H1 (cell line): Measurements from ENCODE around the gene NSUN2. TPM values are rescaled to one million over a fixed set of nuclear protein-coding genes. Genes with fewer than 3 reads are reported as not detected.

ENCODE experiments used
- CTCF ChIA-PET: fragments of 300-600 bp; sonication (Branson Sonifier 250); formaldehyde crosslinking; loops from one replicate; lab custom pipeline; 2021; ENCODE audit not compliant: partially characterized antibody; lab: Charles Lee
- POLR2A ChIA-PET: fragments of 300-600 bp; sonication (Branson Sonifier 250); formaldehyde crosslinking; loops from one replicate; lab custom pipeline; 2021; ENCODE audit warnings: inconsistent platforms; ENCODE audit not compliant: partially characterized antibody; lab: Charles Lee
- DNase-seq, 2 experiments: peaks; one replicate each; pipeline versions ENCODE4 v3.0.0 to v3.0.0-alpha.2; 2010 to 2022; ENCODE audit warnings: low spot score in 2 of 2, low read depth in 1 of 2, mixed read lengths in 1 of 2
- FAIRE-seq: peaks from 2 replicates; lab custom pipeline; 2011; peaks lifted over from hg19 to GRCh38; lab: Jason Lieb, UNC
- H2AFZ ChIP-seq: 2 replicates; pipeline ENCODE4 v1.8.1; 2012; ENCODE audit warnings: low read length, inconsistent platforms
- H2AK5ac ChIP-seq: 2 replicates; pipeline ENCODE4 v1.6.1; 2013; ENCODE audit warnings: low read depth, low read length
- H2BK120ac ChIP-seq: replicated peaks from 2 replicates; pipeline ENCODE3; 2013; ENCODE audit warnings: low read depth, low read length, inconsistent platforms
- H2BK12ac ChIP-seq: 2 replicates; pipeline ENCODE4 v1.6.1; 2013; ENCODE audit warnings: low read depth, low read length
- H2BK15ac ChIP-seq: 2 replicates; pipeline ENCODE4 v1.6.1; 2013; ENCODE audit warnings: low read length
- H2BK20ac ChIP-seq: 2 replicates; pipeline ENCODE4 v1.6.1; 2013; ENCODE audit warnings: low read length
- H2BK5ac ChIP-seq: 2 replicates; pipeline ENCODE4 v1.6.1; 2013; ENCODE audit warnings: low read depth, low read length
- H3K14ac ChIP-seq: 2 replicates; pipeline ENCODE4 v1.6.1; 2013; ENCODE audit warnings: inconsistent platforms; ENCODE audit not compliant: insufficient read length
- H3K18ac ChIP-seq: 2 replicates; pipeline ENCODE4 v1.6.1; 2013; ENCODE audit warnings: low read length; ENCODE audit errors: extremely low read depth
- H3K23ac ChIP-seq: 2 replicates; pipeline ENCODE4 v1.6.1; 2013; ENCODE audit warnings: inconsistent platforms; ENCODE audit not compliant: insufficient read length
- H3K23me2 ChIP-seq: 2 replicates; pipeline ENCODE4 v1.6.1; 2013; ENCODE audit warnings: low read depth, low read length
- H3K27ac ChIP-seq: 2 replicates; pipeline ENCODE4 v1.6.1; 2011; ENCODE audit warnings: low read depth, low read length, inconsistent platforms
- H3K27me3 ChIP-seq, 4 experiments: replicated peaks in 1 of 4; 1 replicate in 1 of 4; 2 replicates in 3 of 4; pipeline versions ENCODE4 v1.6.1 to v1.8.1; 2011 to 2013; ENCODE audit warnings: low read length in 3 of 4, mild to moderate bottlenecking in 3 of 4, inconsistent platforms in 2 of 4, mixed read lengths in 2 of 4, moderate library complexity in 1 of 4; ENCODE audit not compliant: control insufficient read depth in 3 of 4, insufficient read depth in 3 of 4; ENCODE audit errors: extremely low read depth in 1 of 4
- H3K36me3 ChIP-seq, 4 experiments: 2 replicates each; pipeline versions ENCODE4 v1.6.1 to v1.8.1; 2011 to 2013; ENCODE audit warnings: mild to moderate bottlenecking in 4 of 4, low read length in 3 of 4, moderate library complexity in 2 of 4, control low read depth in 1 of 4, inconsistent platforms in 1 of 4; ENCODE audit not compliant: insufficient read depth in 4 of 4, control insufficient read depth in 2 of 4
- H3K4ac ChIP-seq: replicated peaks from 2 replicates; pipeline ENCODE3; 2013; ENCODE audit warnings: low read length, low read depth, mixed read lengths, inconsistent platforms; ENCODE audit not compliant: insufficient read length
- H3K4me1 ChIP-seq, 4 experiments: replicated peaks in 1 of 4; 1 replicate in 1 of 4; 2 replicates in 3 of 4; pipeline versions ENCODE4 v1.6.1 to v1.8.1; 2011 to 2013; ENCODE audit warnings: low read length in 3 of 4, inconsistent platforms in 2 of 4, mixed read lengths in 1 of 4; ENCODE audit not compliant: insufficient read depth in 4 of 4, control insufficient read depth in 3 of 4
- H3K4me2 ChIP-seq, 2 experiments: 2 replicates each; pipeline versions ENCODE4 v1.6.1 to v1.8.1; 2011 to 2013; ENCODE audit warnings: low read depth in 2 of 2, low read length in 2 of 2, control low read depth in 1 of 2, inconsistent platforms in 1 of 2, mild to moderate bottlenecking in 1 of 2; ENCODE audit not compliant: insufficient read depth in 1 of 2
- H3K4me3 ChIP-seq, 4 experiments: fragments of 200-600, 300-600 bp in 1 of 4; sonication (generic), shearing (Covaris generic), sonication (Bioruptor Twin) in 1 of 4; 2 replicates each; pipeline versions ENCODE4 v1.5.1 to v1.8.1; 2011 to 2016; ENCODE audit warnings: low read length in 4 of 4, low read depth in 3 of 4, control low read depth in 2 of 4, inconsistent platforms in 2 of 4, mild to moderate bottlenecking in 2 of 4, mixed read lengths in 1 of 4, moderate library complexity in 1 of 4; ENCODE audit not compliant: insufficient read depth in 2 of 4; ENCODE audit errors: extremely low read depth in 1 of 4
- H3K56ac ChIP-seq: replicated peaks from 2 replicates; pipeline ENCODE3; 2013; ENCODE audit warnings: low read depth, mild to moderate bottlenecking, mixed read lengths, low read length, inconsistent platforms; ENCODE audit not compliant: insufficient read length
- H3K79me1 ChIP-seq: 2 replicates; pipeline ENCODE4 v1.6.1; 2013; ENCODE audit warnings: low read depth, low read length, control low read depth
- H3K79me2 ChIP-seq, 2 experiments: 2 replicates each; pipeline versions ENCODE4 v1.6.1 to v1.8.1; 2012 to 2013; ENCODE audit warnings: low read length in 2 of 2, mild to moderate bottlenecking in 2 of 2, inconsistent platforms in 1 of 2; ENCODE audit not compliant: insufficient read depth in 2 of 2, control insufficient read depth in 1 of 2
- H3K9ac ChIP-seq, 4 experiments: replicated peaks in 1 of 4; 1 replicate in 1 of 4; 2 replicates in 3 of 4; pipeline versions ENCODE4 v1.6.1 to v1.8.1; 2011 to 2013; ENCODE audit warnings: low read depth in 3 of 4, low read length in 3 of 4, control low read depth in 2 of 4, mild to moderate bottlenecking in 2 of 4, moderate library complexity in 2 of 4, inconsistent platforms in 1 of 4; ENCODE audit errors: extremely low read depth in 1 of 4
- H3K9me3 ChIP-seq, 2 experiments: 2 replicates each; pipeline versions ENCODE4 v1.6.1 to v1.8.1; 2012 to 2013; ENCODE audit warnings: mild to moderate bottlenecking in 2 of 2, moderate library complexity in 2 of 2, control low read depth in 1 of 2, inconsistent platforms in 1 of 2, low read depth in 1 of 2, low read length in 1 of 2, mixed read lengths in 1 of 2; ENCODE audit not compliant: insufficient read depth in 2 of 2
- H4K20me1 ChIP-seq, 2 experiments: replicated peaks in 1 of 2; 2 replicates each; pipeline versions ENCODE3 to v1.8.1; 2011 to 2013; ENCODE audit warnings: inconsistent platforms in 2 of 2, low read length in 2 of 2, mild to moderate bottlenecking in 1 of 2; ENCODE audit not compliant: insufficient read depth in 2 of 2, control insufficient read depth in 1 of 2
- H4K5ac ChIP-seq: 2 replicates; pipeline ENCODE4 v1.6.1; 2013; ENCODE audit warnings: low read length, low read depth, mixed read lengths, inconsistent platforms; ENCODE audit not compliant: insufficient read length
- H4K8ac ChIP-seq: 2 replicates; pipeline ENCODE4 v1.8.0; 2013; ENCODE audit warnings: mild to moderate bottlenecking, moderate library complexity, low read length, inconsistent platforms; ENCODE audit not compliant: insufficient read depth; ENCODE audit errors: extremely low read depth
- H4K91ac ChIP-seq: replicated peaks from 2 replicates; pipeline ENCODE3; 2013; ENCODE audit warnings: low read length, mixed read lengths, inconsistent platforms; ENCODE audit not compliant: insufficient read length
- SIX5 ChIP-seq: IDR thresholded peaks from 2 replicates; pipeline ENCODE4 v1.6.1; 2011; ENCODE audit warnings: mild to moderate bottlenecking, low read depth, low read length
- WGBS, 2 experiments: shearing (Covaris generic) in 1 of 2; methylation state at CpG; one replicate each; pipeline versions ENCODE4 v1.1.6 to v1.1.7; 2013 to 2015; ENCODE audit warnings: low lambda C conversion rate in 2 of 2, mixed read lengths in 2 of 2, inconsistent platforms in 1 of 2, low coverage in 1 of 2, missing lambda C conversion rate in 1 of 2; ENCODE audit not compliant: insufficient replicate concordance in 2 of 2, insufficient coverage in 1 of 2, insufficient read length in 1 of 2; ENCODE audit errors: extremely low coverage in 1 of 2, missing lambda C conversion rate in 1 of 2; 5-methylcytosine and 5-hydroxymethylcytosine counted together
- polyA plus RNA-seq, 7 experiments: library from polyadenylated mRNA; depleted of rRNA in 3 of 7; stranded (reverse) in 5 of 7; unstranded in 2 of 7; fragments of >200 nt in 5 of 7; fragments of 200-250 nt in 2 of 7; gene quantifications; 1 replicate in 5 of 7; 2 replicates in 1 of 7; 4 replicates in 1 of 7; pipeline versions ENCODE4 v1.2.1 to v1.2.3, GENCODE V29; 2011 to 2013; ENCODE audit warnings: missing spikeins in 2 of 7, mixed read lengths in 2 of 7
- total RNA-seq: library from RNA; stranded (reverse); fragmentation: NEBNext Ultra II Directional; extraction: Animal tissue kit (Norgen Biotek cat#: 25700); gene quantifications from 2 replicates; pipeline ENCODE4 v1.2.1, GENCODE V29; 2021

NSUN2 gene
- total and polyA plus RNA-seq, 2 of the 8 experiments (the other 6 are each of a cell fraction or from before 2014, with no cell fraction given): 47.3 to 94.7 TPM

DNA sequence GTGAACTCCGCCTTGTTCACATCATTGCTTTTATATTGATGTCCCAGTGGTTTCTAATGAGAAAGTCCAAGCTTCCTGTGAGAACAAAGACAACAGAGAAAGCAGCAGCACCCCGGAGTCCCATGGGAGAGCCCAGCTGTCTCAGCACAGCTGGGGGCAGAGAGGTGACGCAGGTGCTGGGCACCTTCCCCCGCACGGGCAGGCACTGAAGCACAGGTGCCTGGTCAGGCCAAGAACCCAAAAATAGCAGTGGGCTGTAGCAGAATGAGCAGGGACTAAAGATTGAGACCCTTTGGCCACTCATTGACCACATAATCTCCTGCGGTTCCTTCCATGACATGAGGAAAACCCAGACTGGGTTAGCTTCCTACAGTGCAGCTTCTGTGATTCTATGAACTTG is 19.2 kb upstream of the NSUN2 start:
- no peak overlapping the region for H2AK5ac ChIP-seq
- no peak overlapping the region for H3K14ac ChIP-seq
- DNase-seq: no peak
- CTCF ChIA-PET: interaction anchor here (0.7 to 1.2 kb wide), 2 partner anchors 14 to 93 kb away, joined by 3 read pairs; no protein-coding TSS in a partner anchor
- no peak overlapping the region for H4K91ac ChIP-seq
- no peak overlapping the region for H3K18ac ChIP-seq
- no peak overlapping the region for H2BK5ac ChIP-seq
- H2BK15ac ChIP-seq: no peak overlapping the region
- no peak for FAIRE-seq
- no peak overlapping the region for H3K23ac ChIP-seq
- H2BK20ac ChIP-seq: no peak overlapping the region
- H4K8ac ChIP-seq: no peak overlapping the region
- H2BK12ac ChIP-seq: no peak overlapping the region
- peaks cover 0 to 8% (median 0%) of the 10 kb centered on the region in 4 experiments; a peak in 2 of 7 replicates for H3K4me1 ChIP-seq
- H3K9me3 ChIP-seq: no peaks in the 10 kb centered on the region; a peak in 1 of 4 replicates
- peaks cover 0 to 22% (median 12%) of the 10 kb centered on the region in 4 experiments; a peak in 6 of 8 replicates for H3K36me3 ChIP-seq
- no peak overlapping the region for H3K4me2 ChIP-seq
- no peak overlapping the region for H3K27ac ChIP-seq
- peaks cover 0 to 15% of the 10 kb centered on the region in 2 experiments; a peak in 2 of 4 replicates for H3K79me2 ChIP-seq
- no peak overlapping the region for H3K4me3 ChIP-seq
- no peaks in the 10 kb centered on the region for H3K27me3 ChIP-seq
- no peaks in the 10 kb centered on the region for H3K23me2 ChIP-seq
- H2AFZ ChIP-seq: no peak overlapping the region
- H3K9ac ChIP-seq: no peak overlapping the region
- peaks cover 6% of the 10 kb centered on the region; the same call in 1 of the 2 replicates for H3K79me1 ChIP-seq
- H4K20me1 ChIP-seq: peaks cover 3% of the 10 kb centered on the region in 2 experiments
- no peak overlapping the region for H4K5ac ChIP-seq
- TF ChIP-seq SIX5: no peak
- H3K56ac ChIP-seq: no peak overlapping the region
- no peak overlapping the region for H3K4ac ChIP-seq
- WGBS, 2 experiments: 86% methylated on average over 6 of the region's 6 CpGs; no CpG with 5 or more reads in 1 of the 2 experiments
- POLR2A ChIA-PET: interaction anchor here (0.9 to 1.3 kb wide), 3 partner anchors 10 to 14 kb away, joined by 3 read pairs; no protein-coding TSS in a partner anchor
- H2BK120ac ChIP-seq: no peak overlapping the region
